NCI-H526 (cell line): ENCODE data around the gene NLN.

Experiments
- DNase-seq, 2 experiments: peaks; one replicate each; lab custom pipeline; 2025; lab: John Stamatoyannopoulos, UW

Gene NLN

GRCh38 chr5:65808818-65809217, 86.8 kb downstream of the NLN start:
- DNase-seq, result peak in 1 of 2 experiments; percentile 5

DNA sequence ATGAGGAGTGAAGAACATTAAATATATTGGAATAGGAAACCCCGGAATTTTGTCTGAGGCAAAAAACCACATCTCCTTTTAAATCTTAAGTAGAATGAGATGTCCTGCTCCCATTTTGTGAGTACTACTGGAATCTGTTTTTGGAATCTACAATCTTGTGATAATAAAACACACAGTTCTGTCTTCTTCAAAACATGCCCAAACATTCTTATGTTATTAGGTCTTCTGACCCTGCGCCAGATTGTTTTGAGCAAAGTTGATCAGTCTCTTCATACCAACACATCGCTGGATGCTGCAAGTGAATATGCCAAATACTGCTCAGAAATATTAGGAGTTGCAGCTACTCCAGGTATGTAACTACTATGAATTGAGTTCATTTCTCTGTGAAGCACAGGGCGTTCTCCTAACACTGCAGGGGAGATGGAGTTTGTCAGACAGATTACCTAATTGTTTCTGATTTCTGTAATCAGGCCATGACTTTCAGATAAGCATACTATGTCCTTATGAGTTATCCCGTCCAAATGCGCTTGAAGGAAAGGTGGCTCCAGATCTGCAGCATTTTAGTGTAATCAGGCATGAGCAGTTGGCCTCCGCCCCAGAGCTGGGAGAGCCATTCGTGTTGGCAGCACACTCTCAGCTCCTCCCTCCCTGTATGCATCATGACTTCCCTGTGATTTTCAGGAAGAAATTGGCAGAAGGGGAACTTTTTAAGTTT, 88.0 kb downstream of the NLN start:
- DNase-seq, result no peak

DNA sequence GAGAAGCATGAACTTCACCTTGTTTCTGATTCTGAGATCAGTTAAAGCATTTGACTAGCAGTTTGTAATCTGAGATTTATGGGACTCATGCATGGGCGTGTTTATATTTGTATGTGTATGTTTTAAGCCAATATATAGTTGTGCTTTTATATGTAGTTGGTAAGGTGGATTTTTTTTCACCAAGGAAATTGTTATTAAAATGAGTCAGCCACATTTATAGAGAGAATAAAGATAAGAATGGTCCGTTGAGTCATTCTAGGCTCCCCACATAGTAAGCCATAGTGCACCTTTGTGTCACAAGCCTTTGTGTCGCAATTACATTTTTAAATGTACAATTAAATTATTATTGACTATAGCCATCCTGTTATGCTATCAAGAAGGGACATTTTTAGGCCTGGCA, 89.0 kb downstream of the NLN start:
- peak in 1 of 2 experiments; percentile 11 for DNase-seq

GRCh38 chr5:65811885-65812284, 89.9 kb downstream of the NLN start:
- no peak for DNase-seq

DNA sequence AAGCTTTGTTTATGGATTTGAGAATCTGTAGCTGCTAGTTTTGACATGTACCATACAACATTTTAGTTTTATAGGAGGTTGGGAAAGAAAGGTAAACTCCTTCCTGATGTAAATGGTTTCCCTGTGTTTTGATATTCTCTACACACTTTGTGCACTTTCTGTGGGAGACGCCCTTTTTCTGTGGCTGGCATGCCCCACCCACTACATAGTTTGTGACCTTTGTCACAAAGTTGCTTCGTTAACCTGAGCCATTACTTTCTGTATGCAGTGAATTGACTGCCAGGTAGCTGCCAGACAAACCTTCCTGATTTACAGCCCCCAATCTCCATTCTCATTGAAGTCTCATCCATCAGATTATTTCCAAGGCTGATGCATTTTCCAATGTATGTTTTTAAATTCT, 90.6 kb downstream of the NLN start:
- DNase-seq, result no peak

DNA sequence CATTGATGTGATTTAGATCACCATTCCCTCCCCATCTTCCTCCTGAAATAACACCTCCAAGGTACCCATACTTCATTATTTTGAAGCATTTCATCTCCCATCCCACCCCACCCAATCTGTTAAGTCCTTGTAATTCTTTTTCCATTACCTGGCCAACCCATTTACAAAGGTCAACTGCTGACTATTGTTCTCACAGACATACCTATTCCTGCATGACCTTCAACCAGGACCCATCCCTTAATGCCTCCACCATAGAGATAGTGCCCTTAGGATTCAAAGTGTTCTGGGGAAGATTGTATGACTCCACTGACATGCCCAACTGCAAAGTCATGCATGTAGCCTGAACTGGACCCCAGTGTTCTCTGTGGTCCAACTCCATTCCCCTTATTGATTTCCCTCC, 91.2 kb downstream of the NLN start:
- no peak for DNase-seq

DNA sequence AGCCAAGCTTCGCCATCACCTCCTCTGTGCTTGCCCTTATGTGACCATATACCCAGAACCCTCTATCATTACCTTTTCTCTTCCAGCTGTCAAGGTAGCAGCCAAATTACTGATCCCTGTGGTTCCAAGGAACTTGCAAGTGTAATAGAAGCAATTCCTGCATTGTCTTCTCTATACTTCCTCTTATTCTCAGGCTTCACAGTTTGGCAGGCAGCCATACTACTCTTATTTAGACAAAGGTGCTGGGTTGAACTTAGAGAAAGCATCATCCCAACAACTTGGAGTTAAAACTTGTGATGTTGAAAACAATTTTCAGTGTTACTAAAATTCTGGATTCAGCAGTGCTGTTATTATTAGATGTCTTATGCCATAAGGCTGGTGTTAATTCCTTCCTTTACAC, 93.2 kb downstream of the NLN start:
- DNase-seq, result no peak

DNA sequence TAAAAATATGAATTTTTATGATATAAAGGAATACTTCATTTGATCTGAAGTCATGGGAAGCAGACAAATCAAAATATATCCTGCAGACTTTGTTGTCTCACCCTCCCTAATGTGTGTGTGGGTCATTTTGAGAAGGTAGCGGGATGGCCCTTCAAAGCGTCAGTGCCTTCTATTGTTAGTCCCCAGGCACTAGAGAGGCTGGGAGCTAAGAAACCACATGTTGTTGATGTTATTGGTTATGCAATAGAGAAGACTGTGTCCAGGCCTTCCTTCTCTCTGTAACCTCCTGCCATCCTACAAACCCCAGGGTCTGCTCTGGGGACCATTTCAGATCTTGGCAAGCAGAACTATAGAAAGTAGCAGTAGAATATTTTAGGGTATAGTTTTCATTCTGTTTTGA, 94.7 kb downstream of the NLN start:
- DNase-seq, result no peak

DNA sequence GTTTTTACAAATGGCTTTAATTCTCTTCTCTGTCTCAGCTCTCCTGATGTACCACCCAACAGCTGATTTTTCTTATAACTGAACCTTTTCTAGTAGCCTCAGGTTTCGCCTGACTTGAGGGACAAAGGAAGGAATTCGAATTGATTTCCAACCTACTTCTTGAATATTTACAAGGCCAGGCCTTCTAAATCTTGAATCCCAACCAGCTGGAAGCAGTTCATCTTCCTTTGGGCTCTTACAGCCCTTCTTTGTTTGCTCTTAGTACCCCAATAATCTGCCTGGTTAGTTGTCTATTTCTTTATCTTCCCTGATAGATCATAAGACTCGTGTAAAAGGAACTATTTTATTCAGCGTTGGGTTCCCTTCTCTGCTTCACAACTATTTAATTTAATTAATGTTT, 95.9 kb downstream of the NLN start:
- DNase-seq, result no peak

DNA sequence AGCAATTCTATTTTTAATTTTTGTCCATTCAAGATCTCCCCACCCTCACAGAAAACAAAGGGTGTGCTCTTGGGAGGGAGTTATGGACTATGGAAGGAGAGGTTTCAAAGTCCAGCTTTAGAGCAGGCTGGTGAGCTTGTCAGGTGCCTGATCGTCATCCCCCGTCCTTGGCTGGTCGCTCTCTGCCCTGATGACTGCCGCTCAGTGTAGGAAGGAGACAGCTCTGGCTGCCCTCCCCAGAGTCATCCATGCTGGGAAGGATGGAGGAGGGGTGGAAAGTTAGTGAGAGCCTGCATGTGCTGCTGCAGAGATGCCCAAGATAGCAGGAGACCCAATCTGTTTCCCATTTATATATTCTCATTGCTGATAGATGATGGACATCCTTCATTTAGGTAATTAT, 96.6 kb downstream of the NLN start:
- no peak for DNase-seq

DNA sequence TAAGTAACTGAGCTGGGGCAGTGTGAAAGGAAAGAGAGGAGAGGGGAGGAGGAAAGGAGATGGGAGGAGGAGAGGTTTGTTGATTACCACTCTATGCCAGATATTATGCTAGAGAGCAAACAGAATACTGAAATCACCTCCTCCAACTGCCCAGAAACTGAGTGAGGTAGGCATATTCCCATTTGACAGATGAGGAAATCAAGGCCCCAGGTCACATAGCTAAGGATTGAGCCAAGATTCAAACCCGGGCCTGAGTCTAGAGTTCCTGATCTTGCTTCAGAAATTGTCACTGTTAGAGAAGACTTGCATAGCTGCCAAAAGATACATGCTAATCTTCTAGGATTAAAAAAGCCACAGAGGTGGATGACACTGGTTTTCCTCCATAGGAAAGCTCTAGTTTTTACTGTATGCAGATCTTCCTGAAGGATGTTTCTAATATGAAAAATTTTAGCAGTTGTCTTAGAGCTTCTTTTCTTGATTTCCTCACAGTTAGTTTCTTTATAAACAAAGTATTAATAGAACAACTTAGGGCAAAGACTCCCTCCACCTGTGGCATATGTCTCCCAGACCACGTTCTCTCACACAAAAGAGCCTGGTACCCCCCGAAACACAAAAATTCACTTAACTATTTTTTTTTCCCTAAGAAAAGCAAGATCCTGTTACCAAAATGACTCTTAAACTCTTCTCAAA, 97.4 kb downstream of the NLN start:
- no peak for DNase-seq

DNA sequence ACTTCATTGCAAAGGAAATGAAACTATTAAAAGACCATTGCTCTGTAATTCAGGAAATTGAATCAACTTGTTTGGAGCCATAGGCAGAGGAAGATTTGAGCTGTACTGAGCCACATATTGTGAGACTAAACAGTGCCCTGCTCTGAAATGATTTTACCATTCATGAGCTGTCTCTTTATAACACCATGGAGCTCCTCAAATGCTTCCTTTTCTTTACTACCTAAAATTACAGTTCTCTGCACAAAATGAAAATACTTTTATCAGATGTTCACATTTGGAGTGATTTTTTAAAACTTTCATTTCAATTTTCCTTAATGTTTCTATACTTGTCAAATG, 97.9 kb downstream of the NLN start:
- DNase-seq, result no peak

- no peak for DNase-seq
These were observed 98.4 kb downstream of the NLN start for GRCh38 chr5:65820373-65820772.

- DNase-seq, result no peak
These were observed 100.0 kb downstream of the NLN start for GRCh38 chr5:65821966-65822365.

- no peak for DNase-seq
These were observed 100.7 kb downstream of the NLN start for GRCh38 chr5:65822710-65823109.

DNA sequence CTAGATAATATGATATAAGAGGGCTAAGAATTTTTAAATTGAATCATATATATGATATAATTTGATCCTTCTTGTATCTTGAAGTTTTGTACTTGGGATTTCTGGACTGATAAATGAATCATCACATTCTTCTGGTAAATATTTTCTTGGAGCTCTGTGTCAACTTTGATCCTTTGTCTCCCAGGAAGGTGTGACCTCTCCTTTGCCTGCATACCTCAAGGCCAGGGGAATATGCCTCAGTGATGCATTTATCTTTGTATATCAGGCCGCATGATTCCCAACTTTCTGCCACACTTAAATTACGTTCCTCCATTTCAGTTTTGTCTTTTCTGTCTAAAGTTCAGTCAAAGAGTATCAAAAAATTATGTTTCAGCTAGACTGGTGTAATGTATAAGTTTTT, 101.2 kb downstream of the NLN start:
- no peak for DNase-seq

DNA sequence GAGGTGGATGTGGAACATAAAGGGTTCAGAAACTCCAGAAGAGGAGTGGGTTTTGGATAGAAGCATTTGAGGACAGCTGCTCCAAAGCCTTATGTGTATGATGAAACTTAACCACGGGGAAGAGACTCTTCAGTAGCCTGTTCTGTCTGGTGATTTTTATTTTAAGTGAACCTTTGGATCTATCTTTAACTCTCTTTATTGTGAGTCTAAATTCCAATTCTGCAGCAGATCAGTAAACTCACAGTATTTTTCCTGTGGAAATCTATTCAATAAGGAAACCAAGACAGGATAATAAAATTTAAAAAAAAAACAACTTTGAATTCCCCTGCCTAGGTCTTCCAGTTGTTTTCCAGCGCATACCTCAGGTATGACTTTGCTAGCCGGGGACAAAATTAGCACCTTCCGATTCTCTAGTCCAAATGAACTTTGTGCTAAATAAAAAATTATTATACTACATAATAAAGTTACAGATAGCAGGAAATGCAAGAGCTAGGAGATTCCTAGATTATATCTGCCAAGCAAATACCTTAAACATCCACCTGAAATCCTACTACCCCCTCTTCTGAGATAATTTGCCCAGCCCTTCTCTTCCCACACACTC, 101.9 kb downstream of the NLN start:
- DNase-seq, result no peak

DNA sequence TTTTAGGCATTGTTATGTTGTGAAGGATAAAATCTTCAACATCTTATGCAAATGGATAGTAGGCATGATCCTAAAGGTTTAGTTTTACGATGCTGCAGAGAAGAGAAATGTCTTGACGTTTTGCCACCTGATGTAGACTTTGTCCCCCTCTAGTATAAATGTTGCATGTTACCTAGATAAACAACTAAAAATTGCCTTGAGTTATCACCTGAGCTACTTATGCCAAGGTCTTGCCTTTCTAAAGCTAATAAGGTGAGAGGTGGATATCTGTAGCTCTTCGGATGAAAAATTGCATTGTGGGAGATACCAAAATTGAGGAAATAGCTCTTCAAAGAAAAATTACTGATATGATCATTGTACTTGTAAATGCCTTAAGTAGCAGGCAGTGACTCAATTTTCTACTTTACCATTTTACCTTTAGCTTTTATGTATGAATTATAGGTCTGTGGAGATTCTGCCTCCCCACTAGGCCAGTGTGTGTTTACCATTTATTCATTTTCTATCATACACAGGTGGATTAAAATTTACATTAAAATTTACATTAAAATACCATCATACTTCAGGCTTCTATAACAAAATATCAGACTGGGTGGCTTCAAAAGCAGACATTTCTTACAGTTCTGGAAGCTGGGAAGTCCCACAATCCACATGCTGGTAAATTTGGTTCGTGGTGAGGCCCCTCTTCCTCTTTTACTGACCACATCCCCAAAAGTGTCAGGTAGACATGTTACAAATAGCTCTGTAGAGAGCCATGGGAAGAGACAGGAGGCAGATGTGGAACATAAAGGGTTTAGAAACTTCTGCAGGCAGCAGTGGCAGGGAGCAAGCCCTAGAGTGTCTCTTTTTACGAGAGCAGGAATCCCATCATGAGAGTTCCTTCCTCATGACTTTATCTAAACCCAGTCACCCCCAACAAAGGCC, 103.7 kb downstream of the NLN start:
- DNase-seq, result no peak

DNA sequence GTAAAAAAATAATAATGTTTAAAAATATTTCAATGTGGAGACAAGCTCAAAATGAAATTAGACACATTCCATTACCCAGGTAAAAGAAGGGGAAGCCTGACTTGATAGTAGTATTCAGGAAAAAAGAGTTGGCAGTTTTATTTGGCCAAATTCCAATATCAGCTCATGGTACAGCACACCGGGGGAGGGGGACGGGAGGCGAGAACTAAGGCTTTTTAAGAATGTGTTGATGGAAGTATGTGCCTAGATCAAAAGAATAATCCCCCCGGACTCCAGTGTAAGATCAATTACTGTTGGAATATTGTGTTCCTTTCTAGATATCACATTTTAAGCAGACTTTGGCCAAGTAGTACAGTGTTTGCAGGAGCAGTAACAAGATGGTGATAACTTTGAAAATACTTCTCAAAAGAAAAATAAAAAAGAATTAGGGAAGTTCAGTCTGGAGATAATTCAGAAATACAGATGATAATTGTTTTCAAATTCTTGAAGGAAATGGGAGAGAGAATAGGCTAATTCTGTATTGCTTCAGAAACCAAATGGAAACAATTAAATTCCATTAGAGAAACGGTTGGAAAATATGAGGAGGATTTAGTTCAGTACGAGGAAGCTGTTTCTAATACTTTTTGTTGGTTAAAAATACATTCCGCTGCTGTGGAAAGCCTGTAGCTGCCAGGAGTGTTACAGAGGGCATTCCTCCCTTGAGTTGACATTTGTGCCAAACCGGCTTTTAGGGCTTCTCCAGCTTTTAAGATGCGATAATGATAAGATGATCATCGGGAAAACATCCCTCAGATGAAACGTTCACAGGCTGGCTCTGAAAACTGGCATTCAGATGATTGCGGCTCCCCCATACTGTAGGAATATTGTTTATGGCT, 106.3 kb downstream of the NLN start:
- no peak for DNase-seq

- no peak for DNase-seq
These were observed 108.9 kb downstream of the NLN start for GRCh38 chr5:65830856-65831255.

DNA sequence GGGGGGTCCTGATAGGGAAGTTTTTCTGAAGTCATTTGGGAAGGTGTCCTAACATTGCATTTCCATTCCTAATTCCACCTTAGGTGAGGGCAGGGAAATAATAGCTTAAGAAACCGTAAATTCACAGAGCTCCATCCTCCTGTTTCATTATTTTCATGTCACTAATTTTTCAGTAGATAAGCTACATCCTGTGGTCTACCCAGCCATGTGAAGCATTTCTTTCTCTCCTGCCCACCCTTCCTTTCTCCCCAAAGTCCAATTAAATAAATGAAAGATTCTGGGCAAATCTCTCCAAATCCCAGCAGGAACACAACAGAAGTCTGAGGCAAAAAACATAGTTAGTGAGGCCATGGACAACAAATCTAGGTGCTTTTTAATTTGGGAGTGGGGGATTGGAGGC, 109.3 kb downstream of the NLN start:
- no peak for DNase-seq

DNA sequence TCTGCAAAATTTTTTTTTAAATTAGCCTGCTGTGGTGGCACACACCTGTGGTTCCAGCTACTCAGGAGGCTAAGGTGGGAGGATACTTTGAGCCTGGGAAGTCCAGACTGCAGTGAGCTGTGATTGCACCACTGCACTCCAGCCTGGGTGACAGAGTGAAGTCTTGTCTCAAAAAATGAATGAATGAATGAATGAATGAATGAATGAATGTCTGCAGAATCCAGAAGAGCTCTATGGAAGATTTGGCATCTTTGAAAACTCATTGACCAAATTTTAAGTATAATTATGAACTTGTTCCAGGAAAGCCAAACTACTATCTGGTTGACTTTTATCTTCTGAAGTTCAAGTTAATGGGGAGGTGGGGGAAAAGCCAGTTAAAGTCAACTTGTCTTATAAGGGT, 110.1 kb downstream of the NLN start:
- DNase-seq, result no peak
